Measurements from ENCODE around the gene STXBP1. TPM values are rescaled to one million over a fixed set of nuclear protein-coding genes. Genes with fewer than 3 reads are reported as not detected.

STXBP1 gene
- total and polyA plus RNA-seq, 2 experiments from 2014 or later, result 48.6 to 50.4 TPM

- Histone ChIP-seq H3K79me2 (replicated peaks; ENCODE audit: insufficient read depth) (peaks cover 50% of the 10 kb centered on the region), H3K4me1 (ENCODE audit: insufficient read depth) (peaks cover 27% of the 10 kb centered on the region), H3K4me3 (peak overlapping the region; percentile 89), H2AFZ (no peak overlapping the region; the same call in 1 of the 2 replicates), H3K27ac (ENCODE audit: low read depth) (0 out of 2 replicates have a peak overlapping the region, but pooled peaks have one; percentile 63), H3K4me2 (peak overlapping the region; percentile 97), H4K20me1 (replicated peaks; ENCODE audit: insufficient read depth) (peaks cover 11% of the 10 kb centered on the region), H3F3A (replicated peaks; ENCODE audit: low read depth) (peaks cover 19% of the 10 kb centered on the region; the same call in 1 of the 2 replicates), H3K27me3 (ENCODE audit: insufficient read depth) (no peaks in the 10 kb centered on the region; the same call in 1 of the 2 replicates), H3K9me2 (ENCODE audit: insufficient read depth) (no peaks in the 10 kb centered on the region), H3K36me3 (ENCODE audit: insufficient read depth) (no peaks in the 10 kb centered on the region; the same call in 1 of the 2 replicates)
- TF ChIP-seq ZNF331 (CRISPR knock-in tag; IDR thresholded peaks at IDR 0.05; ENCODE audit: low read depth) (no peak), ETS1 (IDR thresholded peaks at IDR 0.05) (no peak)
- Mint-ChIP-seq H3K4me3 (peak overlapping the region; percentile 72), H3K27me3 (ENCODE audit: insufficient read depth, low read depth, poor library complexity) (peaks cover 14% of the 10 kb centered on the region), H3K36me3 (ENCODE audit: low read depth) (no peaks in the 10 kb centered on the region), H3K4me1 (peaks cover 38% of the 10 kb centered on the region), H3K9me3 (no peaks in the 10 kb centered on the region), H3K27ac (no peak overlapping the region)
- ATAC-seq (peak; percentile 10; the same call in 2 of the 3 replicates), DNase-seq (ENCODE audit: low spot score) (no peak)
Measured at GRCh38 chr9:127567035-127567729, 44.9 kb upstream of the STXBP1 start.

- H4K20me1 ChIP-seq (replicated peaks; ENCODE audit: insufficient read depth), result peaks cover 8% of the 10 kb centered on the region
- Mint-ChIP-seq H3K36me3 (ENCODE audit: low read depth) (no peaks in the 10 kb centered on the region), H3K9me3 (no peaks in the 10 kb centered on the region), H3K4me1 (peaks cover 31% of the 10 kb centered on the region), H3K27ac (no peak overlapping the region), H3K4me3 (peak overlapping the region; percentile 72), H3K27me3 (ENCODE audit: insufficient read depth, low read depth, poor library complexity) (peaks cover 10% of the 10 kb centered on the region)
- H3K4me3 ChIP-seq, result peak overlapping the region; percentile 89
- H2AFZ ChIP-seq, result peak overlapping the region; percentile 80; the same call in 1 of the 2 replicates
- DNase-seq (ENCODE audit: low spot score), result peak; percentile 72
- H3F3A ChIP-seq (replicated peaks; ENCODE audit: low read depth), result peaks cover 19% of the 10 kb centered on the region; the same call in 1 of the 2 replicates
- no peak overlapping the region for H3K27ac ChIP-seq (ENCODE audit: low read depth)
- peak; percentile 44 for ATAC-seq
- no peaks in the 10 kb centered on the region; the same call in 1 of the 2 replicates for H3K27me3 ChIP-seq (ENCODE audit: insufficient read depth)
- H3K4me2 ChIP-seq, result peak overlapping the region; percentile 97
- peaks cover 27% of the 10 kb centered on the region for H3K4me1 ChIP-seq (ENCODE audit: insufficient read depth)
- H3K36me3 ChIP-seq (ENCODE audit: insufficient read depth), result no peaks in the 10 kb centered on the region
- H3K79me2 ChIP-seq (replicated peaks; ENCODE audit: insufficient read depth), result peaks cover 44% of the 10 kb centered on the region
- no peaks in the 10 kb centered on the region for H3K9me2 ChIP-seq (ENCODE audit: insufficient read depth)
- TF ChIP-seq JUNB (IDR thresholded peaks at IDR 0.05; ENCODE audit: unreplicated experiment), result no peak
- TF ChIP-seq EZH2phosphoT487 (IDR thresholded peaks at IDR 0.05; ENCODE audit: unreplicated experiment), result no peak
- TF ChIP-seq REST (IDR thresholded peaks at IDR 0.05; ENCODE audit: unreplicated experiment), result no peak
- no peak for TF ChIP-seq ETS1 (IDR thresholded peaks at IDR 0.05)
- TF ChIP-seq ZNF331 (CRISPR knock-in tag; IDR thresholded peaks at IDR 0.05; ENCODE audit: low read depth), result no peak
- no peak for TF ChIP-seq EZH2 (IDR thresholded peaks at IDR 0.05; ENCODE audit: low read depth, unreplicated experiment)
- TF ChIP-seq CREB1 (CRISPR knock-in tag; IDR thresholded peaks at IDR 0.05; ENCODE audit: low read depth), result no peak
- TF ChIP-seq POLR2AphosphoS5 (IDR thresholded peaks at IDR 0.05; ENCODE audit: low read depth), result no peak; the same call in 1 of the 2 replicates
- TF ChIP-seq ZNF114 (CRISPR knock-in tag; IDR thresholded peaks at IDR 0.05), result no peak
Measured at GRCh38 chr9:127567730-127568617, 44.1 kb upstream of the STXBP1 start.

Data from GM23338 (cell line).